Effector CD4-positive, alpha-beta T cell (primary cell): ENCODE data around the gene CCDC188.

ENCODE experiments used
- DNase-seq: peaks from one replicate; pipeline ENCODE4 v3.0.0-alpha.2; 2020

CCDC188 gene

DNA sequence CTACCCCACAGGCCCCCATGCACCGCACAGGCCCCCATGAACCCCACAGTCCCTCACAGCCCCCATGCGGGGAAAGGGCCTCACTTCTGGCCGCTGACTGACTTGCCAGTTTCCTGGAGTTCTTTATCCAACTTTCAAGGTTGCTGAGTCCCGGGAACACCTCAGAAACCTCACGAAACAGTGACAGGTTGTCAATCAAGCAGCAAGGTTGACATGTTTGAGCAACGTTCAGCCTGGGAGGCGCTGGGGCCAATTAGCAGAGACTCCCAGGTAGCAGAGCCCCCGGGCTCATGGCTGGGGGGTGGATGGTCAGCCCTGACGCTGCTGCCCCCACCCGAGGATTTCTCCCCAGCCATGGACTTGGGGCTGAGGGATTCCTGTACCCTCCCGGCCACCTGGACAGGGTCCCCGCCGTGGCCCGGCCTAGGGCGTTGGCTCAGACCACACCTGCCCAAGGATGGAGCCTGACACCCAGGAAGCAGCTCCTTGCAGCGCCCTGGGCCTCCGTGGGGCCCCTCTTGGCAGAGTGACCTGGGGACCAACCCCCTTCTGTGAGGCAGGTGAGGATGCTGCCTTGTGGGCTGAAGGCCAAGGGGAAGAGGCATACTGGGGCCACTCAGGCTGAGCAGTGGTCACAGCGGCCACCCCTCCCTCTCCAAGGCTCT lies 33.8 kb upstream of the CCDC188 start:
- DNase-seq = no peak

DNA sequence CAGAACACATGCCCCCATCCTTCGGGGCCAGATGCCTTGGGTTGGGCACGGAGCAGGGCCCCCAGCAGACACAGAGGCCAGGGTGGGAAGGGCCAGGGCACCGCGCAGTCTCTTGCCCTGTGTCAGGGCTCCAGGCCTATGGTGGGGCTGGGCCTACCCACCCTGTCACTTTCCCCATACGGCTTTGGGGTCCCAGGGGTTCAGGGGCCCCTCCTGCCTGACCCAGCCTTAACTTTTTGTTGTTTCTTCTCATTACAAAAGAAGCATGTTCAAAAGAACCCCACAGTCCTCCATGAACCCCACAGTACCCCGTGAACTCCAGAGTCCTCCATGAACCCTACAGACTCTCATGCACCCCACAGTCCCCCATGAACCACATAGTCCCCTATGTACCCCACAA lies 33.0 kb upstream of the CCDC188 start:
- no peak for DNase-seq

DNA sequence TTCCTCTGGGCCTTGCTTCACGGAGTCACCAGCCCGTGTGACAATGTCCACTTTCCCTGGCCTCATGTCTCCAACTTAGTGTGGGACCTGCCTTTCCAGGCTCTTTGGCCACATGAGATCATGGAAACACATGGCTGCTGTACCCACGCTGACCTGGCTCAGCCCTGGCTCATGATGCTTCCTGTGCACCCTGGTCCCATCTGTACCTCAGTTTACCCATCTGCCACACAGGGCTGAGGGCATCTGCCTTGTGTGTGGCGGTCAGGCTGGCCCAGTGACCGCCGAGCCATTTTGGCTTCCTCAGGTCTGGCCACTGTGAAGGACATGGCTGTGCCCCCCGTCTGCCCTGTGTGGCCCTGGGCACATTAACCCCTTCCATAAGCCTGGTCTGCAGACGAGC lies 32.2 kb upstream of the CCDC188 start:
- no peak for DNase-seq

DNA sequence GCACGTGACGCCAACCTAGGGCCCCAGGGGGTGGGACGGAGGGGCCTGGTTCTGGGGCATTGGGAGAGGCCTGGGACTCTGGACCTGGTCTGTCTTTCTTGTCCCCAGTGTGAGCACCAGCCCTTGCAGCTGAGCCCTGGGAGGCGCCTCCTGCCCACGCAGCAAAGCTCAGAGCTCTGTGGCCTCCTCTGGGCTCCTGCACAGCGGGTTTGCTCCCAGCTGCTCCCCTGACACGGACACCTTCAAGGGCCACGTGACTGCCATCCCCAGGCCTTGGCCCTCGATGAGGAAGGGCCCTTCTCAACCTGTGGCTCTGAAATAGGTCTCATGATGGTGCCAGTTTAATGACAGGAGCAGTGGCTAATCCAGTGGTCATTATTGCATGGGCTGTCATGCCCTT lies 31.5 kb upstream of the CCDC188 start:
- no peak for DNase-seq

DNA sequence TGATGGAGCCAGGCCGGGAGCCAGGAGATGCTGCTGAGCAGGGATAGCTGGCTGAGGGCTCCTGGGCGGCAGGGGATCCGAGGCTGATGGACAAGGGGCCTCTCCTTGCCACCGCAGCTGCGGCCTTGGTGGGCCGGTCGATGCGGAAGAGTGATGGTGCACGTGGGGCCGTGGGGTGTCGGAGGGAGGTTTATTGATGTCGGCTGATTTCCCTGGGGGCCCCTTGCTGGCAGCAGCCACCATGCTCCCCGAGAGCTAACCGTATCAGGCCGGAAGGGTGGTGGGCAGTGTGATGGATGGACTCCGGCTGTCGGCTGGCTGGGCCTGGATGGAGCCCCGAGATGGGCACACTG lies 31.0 kb upstream of the CCDC188 start:
- no peak for DNase-seq

DNA sequence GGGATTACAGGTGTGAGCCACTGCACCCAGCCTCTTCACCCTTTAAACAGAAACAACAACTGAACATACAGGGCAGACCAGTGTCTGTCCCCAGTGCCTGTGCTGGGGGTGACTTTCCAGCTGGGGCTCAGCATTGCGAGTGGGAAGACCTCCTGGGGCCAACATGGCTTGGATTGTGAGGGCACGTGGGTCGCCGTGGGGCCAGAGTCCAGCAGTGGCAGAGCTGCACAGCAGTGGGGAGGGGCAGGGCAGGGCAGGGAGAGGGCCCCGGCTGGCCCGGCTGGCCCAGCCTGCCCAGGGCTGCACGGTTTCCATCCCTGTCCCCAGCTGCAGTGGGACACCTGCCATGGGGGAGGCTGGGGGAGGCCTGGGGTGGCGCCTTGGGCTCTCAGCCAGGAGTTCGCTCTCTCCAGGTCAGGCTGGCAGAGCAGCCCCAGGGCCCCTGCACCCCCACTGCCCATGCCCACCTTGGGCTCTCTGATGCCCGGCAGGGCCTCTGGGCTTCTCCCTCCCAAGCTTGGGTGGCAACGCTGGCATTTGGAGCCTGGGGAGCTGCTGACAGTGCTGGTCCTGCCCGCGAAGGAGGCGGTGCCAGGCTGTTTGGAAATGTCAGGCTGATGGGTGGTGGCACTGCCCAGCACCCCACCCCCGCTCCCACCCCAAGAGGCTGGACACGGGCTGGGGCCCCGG lies 30.5 kb upstream of the CCDC188 start:
- DNase-seq = no peak

DNA sequence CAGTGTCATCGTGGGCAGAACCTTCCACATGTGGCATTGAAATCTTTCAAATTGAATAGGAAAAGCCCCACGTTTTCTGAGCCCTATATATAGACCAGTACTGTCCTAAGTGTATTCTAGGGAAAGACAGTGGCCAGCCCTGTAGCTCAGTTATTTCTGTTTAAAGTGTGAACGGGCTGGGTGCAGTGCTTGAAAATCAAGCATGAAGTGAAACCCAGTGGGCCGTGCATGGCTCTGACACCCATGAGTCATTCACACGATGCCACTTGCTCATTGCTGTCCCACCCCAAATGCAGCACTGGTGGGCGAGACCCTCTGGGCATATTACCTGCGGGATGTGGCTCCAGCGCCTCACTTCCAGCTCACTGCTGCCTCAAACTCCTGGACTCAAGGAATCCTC lies 29.8 kb upstream of the CCDC188 start:
- DNase-seq = no peak

DNA sequence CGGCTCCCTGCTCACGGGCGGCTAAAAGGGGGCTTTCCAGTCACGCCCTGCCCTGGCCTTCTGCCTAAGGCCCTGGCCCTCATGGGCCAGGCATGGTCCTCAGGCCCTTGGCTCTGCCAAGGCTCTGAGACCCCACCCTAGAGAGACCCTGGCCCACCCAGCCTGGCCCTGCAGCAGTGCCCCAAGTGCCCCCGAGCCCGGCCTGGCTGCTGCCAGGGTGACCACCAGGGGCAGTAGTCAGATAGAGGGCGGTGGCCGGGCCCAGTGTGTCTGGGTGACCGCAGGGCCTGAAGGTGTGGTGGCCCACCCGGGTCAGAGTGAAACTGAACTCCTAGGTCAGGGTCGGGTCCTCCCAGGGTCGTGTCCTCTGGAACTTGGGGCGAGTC lies 29.4 kb upstream of the CCDC188 start:
- no peak for DNase-seq

DNA sequence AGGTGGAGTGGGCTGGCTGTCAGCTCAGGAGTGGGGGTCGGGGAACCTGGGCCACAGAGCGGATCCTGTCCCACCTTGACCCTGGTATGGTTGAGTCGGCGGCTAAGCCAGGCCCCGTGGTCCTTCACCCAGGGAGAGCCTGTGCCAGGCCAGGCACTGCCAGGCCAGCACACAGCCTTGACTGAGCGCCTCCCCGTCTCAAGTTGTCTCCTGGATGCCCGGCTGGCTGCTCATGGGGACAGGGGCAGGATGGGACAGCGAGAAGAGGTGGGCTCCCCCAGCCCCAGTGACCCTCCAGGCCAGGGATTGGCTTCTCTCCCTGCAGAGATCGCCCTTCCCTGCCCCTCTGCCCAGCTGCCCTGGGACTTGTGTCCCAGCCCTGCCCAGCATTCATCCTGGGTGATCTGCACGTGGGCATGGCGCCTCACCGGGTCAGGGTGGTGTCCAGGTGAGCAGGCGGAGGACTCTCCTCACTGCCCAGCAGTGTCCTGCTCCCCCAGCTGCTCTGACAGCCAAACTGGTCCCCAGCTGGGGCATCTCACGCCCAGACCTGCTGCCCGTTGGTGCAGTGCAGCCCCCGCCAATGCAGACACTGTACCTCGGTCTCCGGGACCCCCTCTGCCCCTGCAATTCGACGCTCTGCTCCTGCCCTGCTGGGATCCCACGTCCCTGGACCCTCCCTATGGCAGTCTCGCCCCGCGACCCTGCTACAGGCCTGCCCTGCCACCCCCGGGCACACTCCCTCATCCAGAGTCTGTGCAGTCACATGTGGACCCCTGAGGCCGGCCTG lies 28.8 kb upstream of the CCDC188 start:
- no peak for DNase-seq

DNA sequence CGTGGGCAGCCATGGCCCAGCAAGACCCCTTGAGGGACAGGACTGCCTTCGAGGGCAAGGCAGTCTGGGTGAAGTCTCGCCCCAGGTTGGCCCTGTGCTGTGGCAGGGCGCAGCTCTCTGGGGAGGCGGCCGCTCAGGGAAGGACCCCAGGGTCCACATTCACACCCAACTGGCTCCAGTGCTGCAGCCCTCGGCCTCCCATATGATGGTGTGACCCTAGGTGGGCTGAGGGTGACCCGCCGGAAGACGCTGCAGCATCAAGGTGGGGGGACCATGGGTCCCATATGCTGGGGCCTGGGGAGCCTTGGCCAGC lies 28.0 kb upstream of the CCDC188 start:
- DNase-seq = no peak

DNA sequence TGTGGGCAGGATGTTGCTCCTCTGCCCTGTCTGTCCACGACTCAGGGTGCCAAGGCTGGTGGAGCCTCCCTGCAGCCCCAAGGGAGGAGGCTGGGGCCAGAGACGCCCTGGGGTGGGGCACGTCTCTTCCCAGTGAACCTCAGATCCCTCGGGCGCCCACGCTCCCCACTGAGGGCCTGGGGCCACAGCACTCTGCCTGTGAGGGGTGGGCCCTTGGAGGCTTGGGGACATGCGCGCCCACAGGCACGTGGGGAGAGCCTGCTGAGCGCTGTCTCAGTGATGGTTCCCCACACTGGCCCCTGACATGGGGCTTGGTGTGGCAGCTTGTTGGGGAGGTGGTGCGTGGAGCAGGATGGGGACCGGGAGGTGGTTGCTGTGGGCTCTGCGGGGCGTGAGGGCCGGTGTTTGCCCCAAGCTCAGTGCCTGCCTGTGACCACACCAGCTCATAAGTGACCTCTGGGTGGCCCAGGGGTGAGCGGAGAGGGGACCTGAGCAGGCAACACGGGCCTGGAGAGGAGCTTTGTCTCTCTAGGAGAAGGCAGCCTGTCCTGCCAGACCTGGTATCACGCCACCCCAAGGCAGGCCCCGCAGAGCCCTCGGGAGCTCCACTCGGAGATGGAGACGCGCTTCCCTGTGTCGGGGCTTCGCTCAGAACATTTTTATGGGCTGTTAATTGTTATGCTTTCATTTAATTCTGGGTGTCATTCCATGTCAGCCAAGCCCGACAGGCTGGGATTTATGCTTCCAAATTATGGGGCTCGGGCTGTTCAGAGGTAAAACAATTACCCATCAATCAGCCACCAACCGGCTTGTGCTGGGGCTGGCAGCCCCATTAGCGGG lies 27.4 kb upstream of the CCDC188 start:
- DNase-seq = no peak

DNA sequence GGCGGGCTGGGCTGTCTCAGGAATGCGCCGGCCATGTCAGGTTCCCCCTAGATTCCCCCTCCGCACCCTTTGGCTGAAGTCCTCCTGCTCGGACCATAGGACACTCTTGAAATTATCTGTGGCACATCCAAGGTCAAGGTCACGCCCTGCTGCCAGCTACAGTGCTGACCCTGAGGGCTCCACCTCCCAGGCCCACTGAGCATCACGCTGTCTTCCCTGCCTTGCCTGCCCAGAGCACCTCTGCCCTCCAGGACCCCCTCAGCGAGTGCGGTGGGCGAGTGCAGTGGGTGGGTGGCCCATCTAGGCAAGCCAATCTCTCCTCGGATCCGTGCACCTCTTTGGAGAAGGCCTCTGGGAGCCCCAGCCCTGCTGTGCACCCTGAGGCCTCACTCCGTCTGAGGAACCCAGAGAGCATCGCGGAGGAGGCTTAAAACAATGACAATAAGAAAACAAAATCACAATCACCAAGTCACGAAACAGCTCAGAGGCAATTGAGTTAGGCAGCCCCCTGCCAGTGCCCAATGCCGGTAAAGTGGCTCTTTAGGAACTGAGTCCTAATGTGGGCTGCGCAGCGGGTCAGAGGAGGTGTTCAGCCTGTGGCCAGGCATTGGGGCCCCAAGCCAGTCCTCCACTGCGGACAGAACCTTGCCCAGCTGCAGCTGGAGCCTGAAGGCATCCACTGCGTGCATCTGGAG lies 26.5 kb upstream of the CCDC188 start:
- DNase-seq = no peak

DNA sequence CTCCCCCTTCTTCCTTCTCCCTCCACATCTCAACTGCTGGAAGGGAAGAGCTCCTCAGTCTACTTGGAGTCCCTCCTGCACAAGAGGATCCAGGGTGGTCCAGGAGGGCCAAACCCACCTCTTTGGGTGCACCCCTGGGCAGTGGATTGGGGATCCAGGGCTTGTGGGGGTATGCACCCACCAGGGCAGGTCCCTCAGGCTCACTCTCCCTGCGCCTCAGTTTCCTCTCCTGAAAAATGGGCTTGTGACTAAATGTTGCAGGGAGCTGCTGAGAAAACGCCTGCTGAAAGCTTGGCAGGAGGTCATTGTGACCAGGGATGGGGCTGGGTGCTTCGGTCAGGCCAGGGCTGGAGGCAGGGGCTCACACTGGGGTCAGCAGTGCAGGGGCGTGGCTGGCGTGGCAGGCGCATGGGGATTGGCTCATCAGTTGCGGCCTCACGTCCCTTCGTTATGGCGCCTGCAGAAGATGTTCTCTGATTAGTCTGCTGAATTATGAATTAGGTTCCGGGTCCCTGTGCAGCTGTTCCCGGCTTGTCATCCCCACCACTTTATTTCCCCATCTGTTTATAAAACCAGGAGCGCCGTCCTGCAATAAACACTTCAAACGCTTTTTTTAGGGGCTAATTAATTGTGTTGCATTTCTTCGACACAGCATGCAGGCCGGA lies 25.7 kb upstream of the CCDC188 start:
- no peak for DNase-seq

DNA sequence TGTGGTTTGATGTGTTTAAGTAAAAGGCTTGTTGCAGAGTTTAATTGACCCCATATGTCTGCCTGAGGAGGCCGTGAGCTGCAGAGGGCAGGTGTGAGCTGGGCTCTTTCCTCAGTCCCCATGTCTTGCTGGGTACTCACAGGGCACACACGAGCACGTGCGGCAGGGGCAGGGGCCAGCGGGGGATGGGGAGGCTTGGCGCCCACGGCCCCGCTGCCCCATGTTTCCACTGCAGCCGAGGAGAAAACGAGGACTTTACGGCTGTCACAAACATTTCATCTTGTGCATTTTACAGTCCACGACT lies 24.7 kb upstream of the CCDC188 start:
- no peak for DNase-seq

DNA sequence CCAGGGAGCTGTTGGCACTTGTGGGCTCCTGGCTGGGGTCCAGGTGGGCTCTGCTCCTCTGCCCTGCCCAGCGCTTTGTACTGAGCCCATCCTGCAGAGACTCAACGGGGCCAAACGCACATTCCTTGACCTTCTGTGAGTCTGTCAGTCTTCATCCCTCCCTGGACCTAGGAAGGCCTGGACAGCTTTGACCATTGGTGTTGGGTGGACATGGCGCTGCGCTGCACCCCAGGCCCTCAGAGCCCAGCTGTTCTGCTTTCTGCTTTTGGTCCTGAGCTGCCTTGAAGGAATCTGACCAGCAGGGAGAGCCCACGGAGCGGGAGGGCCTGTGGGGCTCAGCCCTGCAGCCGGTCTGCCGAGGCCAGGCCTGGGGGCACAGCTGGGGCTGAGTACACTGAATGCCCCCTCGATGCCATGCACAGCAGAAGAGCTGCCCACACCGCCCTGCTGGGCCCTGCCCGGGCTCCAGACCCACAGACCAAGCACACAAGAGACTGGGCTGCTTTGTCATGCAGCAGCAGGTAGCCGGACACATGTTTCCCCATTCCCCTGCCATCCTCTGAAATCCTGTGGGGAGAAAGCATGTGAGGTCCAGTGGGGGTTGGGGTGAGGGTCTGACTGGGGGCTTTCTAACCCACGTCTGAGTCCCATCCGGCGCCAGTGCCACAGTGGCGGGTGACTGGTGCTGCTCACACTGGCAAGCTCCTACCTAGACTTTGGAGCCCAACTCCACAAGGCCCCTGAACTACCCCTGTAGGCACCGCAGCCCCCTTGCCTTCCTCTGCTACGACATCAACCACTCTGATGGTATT lies 24.1 kb upstream of the CCDC188 start:
- DNase-seq = no peak

DNA sequence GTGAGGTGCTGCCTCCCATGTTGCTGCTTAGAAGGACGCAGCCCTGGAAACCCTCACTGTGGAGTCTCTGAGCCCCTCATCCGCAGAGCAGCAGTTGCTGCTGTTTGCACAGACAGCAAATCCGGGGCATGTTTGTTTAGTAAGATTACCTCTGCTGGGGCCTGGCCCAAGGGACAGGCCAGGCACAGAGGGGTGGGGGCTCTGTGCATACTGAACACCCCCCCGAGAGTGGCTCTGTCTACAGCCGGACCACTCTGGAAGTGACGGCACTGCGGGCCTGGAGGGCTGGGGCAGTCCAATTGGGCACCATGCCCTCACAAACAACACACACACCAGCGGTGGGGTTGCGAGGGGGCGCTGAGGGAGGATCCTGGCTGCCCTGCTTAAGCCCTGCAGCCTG lies 22.9 kb upstream of the CCDC188 start:
- DNase-seq = no peak

DNA sequence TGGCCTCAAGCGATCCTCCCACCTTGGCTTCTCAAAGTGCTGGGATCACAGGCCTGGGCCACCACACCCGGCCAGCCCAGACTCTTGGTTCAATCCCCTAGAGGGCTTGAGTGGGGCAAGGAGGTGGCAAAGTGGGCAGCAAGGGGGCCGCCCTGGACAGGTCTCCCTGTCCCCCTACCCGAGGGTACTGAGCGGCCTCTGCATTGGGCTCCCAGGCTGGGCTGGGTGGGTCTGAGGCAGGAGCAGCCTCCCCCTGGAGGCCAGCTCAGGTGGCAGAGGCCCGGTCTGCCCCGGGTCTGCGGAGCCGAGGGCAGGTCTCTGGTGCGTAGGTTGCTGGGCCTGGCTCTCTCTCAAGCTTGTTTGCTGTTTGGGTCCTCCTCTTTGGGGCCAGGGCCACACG lies 22.4 kb upstream of the CCDC188 start:
- no peak for DNase-seq

DNA sequence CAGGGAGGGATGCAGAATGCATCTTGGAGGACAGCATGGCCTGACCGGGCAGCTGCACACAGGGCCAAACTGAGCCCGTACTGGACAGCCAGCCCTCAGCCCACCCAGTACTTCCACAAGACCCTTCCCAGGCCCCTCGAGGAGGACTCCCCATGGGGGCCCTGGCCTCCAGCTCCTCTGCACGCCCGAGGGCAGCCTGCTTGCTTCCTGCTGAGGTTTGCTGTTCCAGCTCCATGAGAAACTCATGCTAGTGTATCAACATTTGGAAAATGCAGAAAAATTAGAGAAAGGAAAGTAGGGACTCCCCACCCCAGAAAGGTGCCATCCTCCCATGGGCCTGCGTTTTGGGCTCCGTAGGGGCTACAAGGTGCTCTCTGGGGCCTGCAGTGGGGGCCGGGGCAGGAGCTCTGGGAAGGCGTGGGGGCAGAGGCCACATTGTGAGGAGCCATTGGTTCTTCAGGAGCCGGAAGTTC lies 21.3 kb upstream of the CCDC188 start:
- no peak for DNase-seq

DNA sequence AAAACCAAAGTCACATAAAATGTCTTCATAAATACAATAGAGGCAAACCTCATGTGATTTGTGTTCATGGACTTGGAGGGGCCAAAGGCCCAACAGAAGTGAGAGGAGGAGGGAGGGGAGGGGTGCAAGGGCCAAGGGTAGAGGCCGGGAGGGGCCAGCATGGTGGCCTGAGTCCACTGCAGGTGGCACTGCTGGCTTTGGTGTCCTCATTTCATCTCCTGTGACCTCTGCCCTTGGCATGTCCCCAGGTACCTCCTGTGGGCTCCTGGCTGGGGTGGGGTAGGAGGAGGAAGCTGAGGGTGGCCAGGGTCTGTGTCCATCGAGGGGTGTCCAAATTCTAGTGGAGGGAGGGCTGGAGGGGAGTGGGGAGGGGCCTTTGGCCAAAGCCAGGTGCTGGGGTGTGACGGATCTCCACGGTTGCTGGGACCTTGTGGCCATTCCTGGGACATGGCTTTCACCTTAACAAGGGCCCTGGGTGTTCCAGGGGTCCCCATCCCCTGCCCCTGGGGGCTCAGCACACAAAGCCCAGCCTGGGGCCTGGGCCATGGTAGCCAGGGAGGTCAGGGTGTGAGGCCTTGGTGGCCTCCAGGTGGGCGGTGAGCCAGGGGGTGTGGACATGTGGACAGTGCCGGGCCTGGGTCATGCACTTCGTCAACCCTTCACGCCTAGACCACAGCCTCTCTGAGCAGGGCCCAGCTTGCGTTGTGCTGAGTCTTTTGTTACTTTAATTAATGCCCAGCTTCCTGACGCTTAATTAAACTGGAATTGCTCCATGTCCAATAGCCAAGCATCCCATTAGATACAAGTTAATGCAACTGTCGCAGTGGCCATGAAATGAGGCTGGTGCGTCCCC lies 20.7 kb upstream of the CCDC188 start:
- no peak for DNase-seq

DNA sequence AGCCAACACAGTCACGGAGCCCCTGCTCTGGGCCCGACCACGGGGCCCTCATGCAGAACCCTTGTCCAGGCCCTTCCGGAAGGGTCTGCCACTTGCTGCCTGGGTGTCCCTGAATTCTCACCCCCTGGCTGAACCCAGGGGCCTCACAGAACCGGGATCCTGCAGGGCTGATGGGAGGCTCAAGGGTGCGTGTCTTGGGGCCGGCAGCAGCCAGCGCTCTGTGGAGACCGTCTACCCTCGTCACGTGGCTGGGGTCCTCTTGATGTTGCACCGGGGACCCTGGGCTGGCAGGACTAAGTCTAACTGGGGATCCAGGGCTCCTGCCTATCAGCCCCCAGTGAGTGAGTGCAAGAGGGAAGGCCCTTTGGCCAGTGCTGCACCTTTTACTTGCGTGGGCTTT lies 19.3 kb upstream of the CCDC188 start:
- DNase-seq = no peak
